Measurements from ENCODE around the gene ZBTB16.

- no peak for TF ChIP-seq SP1 (IDR thresholded peaks at IDR 0.05)
- no peak for TF ChIP-seq PKNOX1 (IDR thresholded peaks at IDR 0.05)
- TF ChIP-seq FOXM1 (IDR thresholded peaks at IDR 0.05; ENCODE audit: borderline replicate concordance) = no peak
- TF ChIP-seq BHLHE40 (IDR thresholded peaks at IDR 0.05; ENCODE audit: borderline replicate concordance) = no peak
Measured at GRCh38 chr11:114181195-114181594, 121.7 kb downstream of the ZBTB16 start.

All from HEK293T (cell line).